CD4-positive, CD25-positive, alpha-beta regulatory T cell (primary cell): ENCODE data around the gene CADM2. TPM values are rescaled to one million over a fixed set of nuclear protein-coding genes. Genes with fewer than 3 reads are reported as not detected.
A peak's percentile ranks its signal among the peaks of the same experiment; 100 is the strongest.

ENCODE experiments used
- ATAC-seq, 2 donors: fragments of 150-1000 bp; cut with Tn5 transposase; one replicate each; pipeline ENCODE4 v1.10.0; 2021; ENCODE audit warnings: low read depth in 2 of 2, moderate number of reproducible peaks in 2 of 2, moderate library complexity in 1 of 2
- DNase-seq, 3 donors: peaks; one replicate each; pipeline versions ENCODE4 v3.0.0 to v3.0.0-alpha.2; 2012 to 2022; ENCODE audit warnings: mixed read lengths in 1 of 3
- H3K27ac ChIP-seq: one replicate; pipeline ENCODE4 v1.7.0; 2013; ENCODE audit warnings: mild to moderate bottlenecking, low read length; ENCODE audit not compliant: insufficient read depth, poor library complexity, severe bottlenecking
- H3K27me3 ChIP-seq: one replicate; pipeline ENCODE4 v1.7.0; 2013; ENCODE audit warnings: low read length; ENCODE audit not compliant: control insufficient read depth, insufficient read depth
- H3K36me3 ChIP-seq: one replicate; pipeline ENCODE4 v1.7.0; 2013; ENCODE audit warnings: mild to moderate bottlenecking, low read length, moderate library complexity; ENCODE audit not compliant: control insufficient read depth, insufficient read depth
- H3K4me1 ChIP-seq: 2 replicates; pipeline ENCODE4 v1.7.0; 2013; ENCODE audit warnings: mild to moderate bottlenecking, low read length; ENCODE audit not compliant: insufficient read depth, control insufficient read depth, poor library complexity, severe bottlenecking
- H3K4me3 ChIP-seq: one replicate; pipeline ENCODE4 v1.7.0; 2013; ENCODE audit warnings: low read depth, mild to moderate bottlenecking, low read length, moderate library complexity
- H3K9me3 ChIP-seq, 2 experiments: 1 replicate in 1 of 2; 2 replicates in 1 of 2; pipeline ENCODE4 v1.7.0; 2013; ENCODE audit warnings: low read length in 2 of 2, mild to moderate bottlenecking in 1 of 2, moderate library complexity in 1 of 2; ENCODE audit not compliant: control insufficient read depth in 2 of 2
- H3K27ac Mint-ChIP-seq, 3 donors: one replicate each; pipeline ENCODE4 v1.8.0; 2020 to 2022; ENCODE audit warnings: mild to moderate bottlenecking in 3 of 3, mixed read lengths in 3 of 3, moderate library complexity in 2 of 3
- H3K27me3 Mint-ChIP-seq: one replicate; pipeline ENCODE4 v1.8.0; 2022; ENCODE audit warnings: mild to moderate bottlenecking, mixed read lengths
- H3K36me3 Mint-ChIP-seq: one replicate; pipeline ENCODE4 v1.8.0; 2020; ENCODE audit warnings: mixed read lengths
- H3K4me1 Mint-ChIP-seq, 4 donors: one replicate each; pipeline ENCODE4 v1.8.0; 2020 to 2022; ENCODE audit warnings: mixed read lengths in 4 of 4, mild to moderate bottlenecking in 1 of 4
- H3K4me3 Mint-ChIP-seq, 4 donors: one replicate each; pipeline ENCODE4 v1.8.0; 2020 to 2022; ENCODE audit warnings: mild to moderate bottlenecking in 4 of 4, mixed read lengths in 4 of 4, moderate library complexity in 3 of 4
- H3K9me3 Mint-ChIP-seq, 7 donors: one replicate each; pipeline ENCODE4 v1.8.0; 2020 to 2022; ENCODE audit warnings: mixed read lengths in 7 of 7, mild to moderate bottlenecking in 3 of 7, moderate library complexity in 2 of 7
- polyA plus RNA-seq, 4 donors: library from polyadenylated mRNA; unstranded; fragments of 300-500 nt; fragmentation: Illumina TruSeq; gene quantifications; one replicate each; pipeline ENCODE4 v1.2.3, GENCODE V29; 2021
- total RNA-seq: library from RNA; stranded (reverse); gene quantifications from one replicate; pipeline ENCODE4 v1.2.3, GENCODE V29; 2022

CADM2 gene
- total and polyA plus RNA-seq, 5 donors from 2014 or later = not detected

GRCh38 chr3:85258326-85258725, 299.5 kb downstream of the CADM2 start:
- Histone ChIP-seq H3K9me3 (peaks cover 0 to 8% of the 10 kb centered on the region in 2 experiments), H3K27me3 (no peaks in the 10 kb centered on the region), H3K27ac (no peak overlapping the region), H3K36me3 (no peaks in the 10 kb centered on the region), H3K4me1 (no peaks in the 10 kb centered on the region), H3K4me3 (no peak overlapping the region)
- DNase-seq (no peak), ATAC-seq (no peak)
- Mint-ChIP-seq H3K9me3 (peaks cover 0 to 10% (median 4%) of the 10 kb centered on the region in 7 donors), H3K4me1 (no peaks in the 10 kb centered on the region), H3K4me3 (no peak overlapping the region), H3K27me3 (no peaks in the 10 kb centered on the region), H3K36me3 (no peaks in the 10 kb centered on the region), H3K27ac (no peak overlapping the region)

GRCh38 chr3:85258819-85259218, 300.0 kb downstream of the CADM2 start:
- Mint-ChIP-seq H3K4me3 (no peak overlapping the region), H3K4me1 (no peaks in the 10 kb centered on the region), H3K27me3 (no peaks in the 10 kb centered on the region), H3K9me3 (peaks cover 0 to 10% (median 4%) of the 10 kb centered on the region in 7 donors), H3K27ac (no peak overlapping the region), H3K36me3 (no peaks in the 10 kb centered on the region)
- Histone ChIP-seq H3K36me3 (no peaks in the 10 kb centered on the region), H3K27me3 (no peaks in the 10 kb centered on the region), H3K27ac (no peak overlapping the region), H3K9me3 (peaks cover 0 to 3% of the 10 kb centered on the region in 2 experiments), H3K4me3 (no peak overlapping the region), H3K4me1 (no peaks in the 10 kb centered on the region)
- ATAC-seq = no peak
- no peak for DNase-seq

GRCh38 chr3:85259748-85260147, 301.0 kb downstream of the CADM2 start:
- H3K27ac ChIP-seq = no peak overlapping the region
- H3K36me3 ChIP-seq = no peaks in the 10 kb centered on the region
- Mint-ChIP-seq H3K4me3 (no peak overlapping the region), H3K27ac (no peak overlapping the region), H3K4me1 (no peaks in the 10 kb centered on the region), H3K27me3 (no peaks in the 10 kb centered on the region), H3K9me3 (peaks cover 0 to 10% (median 4%) of the 10 kb centered on the region in 7 donors), H3K36me3 (no peaks in the 10 kb centered on the region)
- no peak overlapping the region for H3K4me3 ChIP-seq
- peaks cover 3% of the 10 kb centered on the region in 2 experiments for H3K9me3 ChIP-seq
- no peak for DNase-seq
- no peak for ATAC-seq
- H3K27me3 ChIP-seq = no peaks in the 10 kb centered on the region
- no peaks in the 10 kb centered on the region for H3K4me1 ChIP-seq

- Mint-ChIP-seq H3K36me3 (no peaks in the 10 kb centered on the region), H3K27ac (peak overlapping the region in 1 of 3 donors; percentile 46), H3K27me3 (no peaks in the 10 kb centered on the region), H3K4me3 (no peak overlapping the region), H3K4me1 (no peaks in the 10 kb centered on the region), H3K9me3 (peaks cover 0 to 15% (median 5%) of the 10 kb centered on the region in 7 donors)
- H3K27ac ChIP-seq = no peak overlapping the region
- H3K4me1 ChIP-seq = no peaks in the 10 kb centered on the region
- H3K4me3 ChIP-seq = no peak overlapping the region
- peaks cover 0 to 5% of the 10 kb centered on the region in 2 experiments for H3K9me3 ChIP-seq
- ATAC-seq (no peak), DNase-seq (no peak)
- H3K36me3 ChIP-seq = no peaks in the 10 kb centered on the region
- H3K27me3 ChIP-seq = no peaks in the 10 kb centered on the region
Measured at GRCh38 chr3:85264381-85264780, 305.6 kb downstream of the CADM2 start.

GRCh38 chr3:85270488-85270887, 311.7 kb downstream of the CADM2 start:
- H3K4me1 ChIP-seq = no peaks in the 10 kb centered on the region
- Mint-ChIP-seq H3K9me3 (peaks cover 0 to 19% (median 1%) of the 10 kb centered on the region in 7 donors), H3K4me1 (no peaks in the 10 kb centered on the region), H3K36me3 (no peaks in the 10 kb centered on the region), H3K4me3 (no peak overlapping the region), H3K27me3 (no peaks in the 10 kb centered on the region), H3K27ac (no peak overlapping the region)
- H3K27me3 ChIP-seq = no peaks in the 10 kb centered on the region
- H3K36me3 ChIP-seq = no peaks in the 10 kb centered on the region
- no peak for DNase-seq
- no peak for ATAC-seq
- H3K9me3 ChIP-seq = peaks cover 0 to 2% of the 10 kb centered on the region in 2 experiments
- H3K4me3 ChIP-seq = no peak overlapping the region
- H3K27ac ChIP-seq = no peak overlapping the region

- H3K27me3 Mint-ChIP-seq = no peaks in the 10 kb centered on the region
- H3K9me3 ChIP-seq = peaks cover 0 to 2% of the 10 kb centered on the region in 2 experiments
- DNase-seq (no peak), ATAC-seq (no peak)
- H3K27ac Mint-ChIP-seq = no peak overlapping the region
- peaks cover 0 to 12% (median 1%) of the 10 kb centered on the region in 7 donors for H3K9me3 Mint-ChIP-seq
- no peak overlapping the region for H3K4me3 ChIP-seq
- H3K4me1 ChIP-seq = no peaks in the 10 kb centered on the region
- H3K4me3 Mint-ChIP-seq = no peak overlapping the region
- no peaks in the 10 kb centered on the region for H3K4me1 Mint-ChIP-seq
- H3K36me3 ChIP-seq = no peaks in the 10 kb centered on the region
- H3K36me3 Mint-ChIP-seq = no peaks in the 10 kb centered on the region
- no peaks in the 10 kb centered on the region for H3K27me3 ChIP-seq
- no peak overlapping the region for H3K27ac ChIP-seq
Measured at GRCh38 chr3:85271911-85272310, 313.1 kb downstream of the CADM2 start.

- no peak overlapping the region for H3K4me3 ChIP-seq
- no peaks in the 10 kb centered on the region for H3K36me3 Mint-ChIP-seq
- peaks cover 0 to 29% (median 4%) of the 10 kb centered on the region in 7 donors for H3K9me3 Mint-ChIP-seq
- no peaks in the 10 kb centered on the region for H3K4me1 Mint-ChIP-seq
- no peaks in the 10 kb centered on the region for H3K27me3 ChIP-seq
- H3K4me3 Mint-ChIP-seq = no peak overlapping the region
- H3K27ac ChIP-seq = no peak overlapping the region
- H3K27ac Mint-ChIP-seq = no peak overlapping the region
- ATAC-seq (no peak), DNase-seq (no peak)
- peaks cover 0 to 3% of the 10 kb centered on the region in 2 experiments for H3K9me3 ChIP-seq
- no peaks in the 10 kb centered on the region for H3K36me3 ChIP-seq
- H3K27me3 Mint-ChIP-seq = no peaks in the 10 kb centered on the region
- H3K4me1 ChIP-seq = no peaks in the 10 kb centered on the region
Measured at GRCh38 chr3:85288257-85288656, 329.5 kb downstream of the CADM2 start.

- H3K36me3 Mint-ChIP-seq = no peaks in the 10 kb centered on the region
Measured at GRCh38 chr3:85297291-85297690, 338.5 kb downstream of the CADM2 start.

More at GRCh38 chr3:85297291-85297690, 338.5 kb downstream of the CADM2 start:
- Histone ChIP-seq H3K4me3 (no peak overlapping the region), H3K9me3 (peaks cover 3 to 16% of the 10 kb centered on the region in 2 experiments), H3K4me1 (no peaks in the 10 kb centered on the region), H3K36me3 (no peaks in the 10 kb centered on the region), H3K27me3 (no peaks in the 10 kb centered on the region), H3K27ac (no peak overlapping the region)
- Mint-ChIP-seq H3K27ac (no peak overlapping the region), H3K4me1 (no peaks in the 10 kb centered on the region), H3K9me3 (peaks cover 0 to 13% (median 6%) of the 10 kb centered on the region in 7 donors), H3K4me3 (no peak overlapping the region), H3K27me3 (no peaks in the 10 kb centered on the region)
- no peak for DNase-seq
- ATAC-seq = no peak
